GM21367 (cell line): ENCODE data around the gene THSD4.

Experiments
- ATAC-seq: cut with Tn5 transposase; IDR thresholded peaks from one replicate; pipeline ENCODE4 v1.9.1; 2021; ENCODE audit not compliant: unreplicated experiment

The THSD4 gene

GRCh38 chr15:71635735-71636134 lies 520.5 kb downstream of the THSD4 start:
- no peak for ATAC-seq

GRCh38 chr15:71638876-71639275 lies 523.6 kb downstream of the THSD4 start:
- no peak for ATAC-seq

- ATAC-seq = no peak
Measured at GRCh38 chr15:71639471-71639870, 524.2 kb downstream of the THSD4 start.

- ATAC-seq = no peak
Measured at GRCh38 chr15:71643918-71644317, 528.6 kb downstream of the THSD4 start.

GRCh38 chr15:71646767-71647486 lies 531.7 kb downstream of the THSD4 start:
- ATAC-seq = no peak

GRCh38 chr15:71647487-71647808 lies 532.2 kb downstream of the THSD4 start:
- ATAC-seq = no peak

- ATAC-seq = no peak
Measured at GRCh38 chr15:71648095-71648494, 532.8 kb downstream of the THSD4 start.

GRCh38 chr15:71649894-71650293 lies 534.6 kb downstream of the THSD4 start:
- no peak for ATAC-seq

- no peak for ATAC-seq
Measured at GRCh38 chr15:71650603-71651002, 535.3 kb downstream of the THSD4 start.

GRCh38 chr15:71651750-71652186 lies 536.5 kb downstream of the THSD4 start:
- ATAC-seq = no peak

- ATAC-seq = no peak
Measured at GRCh38 chr15:71654042-71654719, 538.9 kb downstream of the THSD4 start.

GRCh38 chr15:71654720-71655174 lies 539.5 kb downstream of the THSD4 start:
- no peak for ATAC-seq

GRCh38 chr15:71656425-71656824 lies 541.2 kb downstream of the THSD4 start:
- no peak for ATAC-seq

GRCh38 chr15:71657141-71657540 lies 541.9 kb downstream of the THSD4 start:
- ATAC-seq = no peak

- no peak for ATAC-seq
Measured at GRCh38 chr15:71658036-71658435, 542.8 kb downstream of the THSD4 start.

- no peak for ATAC-seq
Measured at GRCh38 chr15:71658827-71659729, 543.8 kb downstream of the THSD4 start.

GRCh38 chr15:71659730-71660067 lies 544.4 kb downstream of the THSD4 start:
- ATAC-seq = no peak

- no peak for ATAC-seq
Measured at GRCh38 chr15:71660501-71660900, 545.2 kb downstream of the THSD4 start.

- ATAC-seq = no peak
Measured at GRCh38 chr15:71662306-71662705, 547.0 kb downstream of the THSD4 start.

GRCh38 chr15:71664622-71665021 lies 549.4 kb downstream of the THSD4 start:
- no peak for ATAC-seq

- no peak for ATAC-seq
Measured at GRCh38 chr15:71666763-71667620, 551.7 kb downstream of the THSD4 start.
